ENCODE data around the gene EHF. TPM values are rescaled to one million over a fixed set of nuclear protein-coding genes. Genes with fewer than 3 reads are reported as not detected.
A peak's percentile ranks its signal among the peaks of the same experiment; 100 is the strongest.
"Not testable (repeated sequence)": the region's sequence is repeated elsewhere in the genome, so short reads cannot be mapped to it uniquely, and the experiment has no call there.

EHF gene
- total RNA-seq, 2 experiments from 2014 or later: 0.14 to 0.25 TPM

DNA sequence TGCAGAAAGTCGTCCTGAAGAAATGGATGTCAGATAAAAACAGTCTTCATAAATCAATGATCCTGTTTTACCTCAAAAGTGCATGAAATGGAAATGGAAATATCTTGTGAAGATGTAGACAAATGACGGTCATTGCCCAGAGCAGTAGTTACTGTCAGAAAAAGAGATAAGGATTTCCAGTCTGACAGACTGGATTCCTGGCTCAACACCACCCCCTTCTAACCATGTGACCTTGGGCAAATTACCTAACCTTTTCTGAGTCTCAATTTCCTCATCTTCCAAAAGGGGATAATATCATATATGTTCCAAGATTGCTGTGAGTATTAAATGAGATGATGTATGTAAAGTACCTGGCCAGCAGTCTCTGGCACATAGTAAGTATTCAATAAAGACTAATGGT lies 32.9 kb upstream of the EHF start:
- H3K4me3 Mint-ChIP-seq: no peak overlapping the region
- H3K4me1 Mint-ChIP-seq: peaks cover 4% of the 10 kb centered on the region
- ChIA-PET CTCF (interaction anchor here (0.7 to 3.4 kb wide), 5 partner anchors 9 to 303 kb away, joined by 3 to 31 read pairs (median 4); no protein-coding TSS in a partner anchor), POLR2A (no interaction called here)
- H3K9me3 Mint-ChIP-seq (ENCODE audit: low read depth): peaks cover 2% of the 10 kb centered on the region
- intact Hi-C loops (cut with DNase I, micrococcal nuclease): loop anchor here in 1 of 2 experiments (5.0 to 10.0 kb wide), 2 partner anchors 64 to 807 kb away; no protein-coding TSS in a partner anchor
- ATAC-seq (no peak), DNase-seq (no peak)
- no peak overlapping the region for H3K27ac Mint-ChIP-seq
- H3K36me3 Mint-ChIP-seq (ENCODE audit: low read depth): no peaks in the 10 kb centered on the region
- peaks cover 32% of the 10 kb centered on the region for H3K27me3 Mint-ChIP-seq

DNA sequence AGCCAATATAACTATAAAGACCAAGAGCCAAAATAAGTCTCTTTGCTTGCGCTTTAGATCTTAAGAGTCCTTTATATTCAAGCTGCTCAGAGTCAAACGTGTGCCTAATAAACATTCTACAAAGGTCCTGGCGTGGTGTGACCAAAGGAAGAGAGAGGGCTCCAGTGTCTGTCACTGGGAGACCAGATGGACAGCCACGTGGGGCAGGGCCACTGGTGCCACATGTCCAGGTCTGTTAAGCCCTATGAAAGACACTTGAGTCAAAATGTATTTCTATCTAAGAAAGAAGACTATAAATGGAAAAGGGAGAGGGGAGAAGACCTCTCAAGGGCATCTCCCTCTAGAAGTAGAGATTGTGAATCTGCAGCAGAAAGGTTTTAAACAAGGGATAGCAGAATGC lies 32.2 kb upstream of the EHF start:
- ATAC-seq (no peak), DNase-seq (no peak)
- peaks cover 7% of the 10 kb centered on the region for H3K9me3 Mint-ChIP-seq (ENCODE audit: low read depth)
- peaks cover 4% of the 10 kb centered on the region for H3K4me1 Mint-ChIP-seq
- H3K4me3 Mint-ChIP-seq: no peak overlapping the region
- CTCF ChIA-PET: interaction anchor here (0.6 kb wide), 1 partner anchor 630 kb away, joined by 6 read pairs; no protein-coding TSS in a partner anchor
- POLR2A ChIA-PET: no interaction called here
- no peaks in the 10 kb centered on the region for H3K36me3 Mint-ChIP-seq (ENCODE audit: low read depth)
- no peak overlapping the region for H3K27ac Mint-ChIP-seq
- peaks cover 34% of the 10 kb centered on the region for H3K27me3 Mint-ChIP-seq
- intact Hi-C loops (cut with DNase I, micrococcal nuclease): loop anchor here in 1 of 2 experiments (5.0 to 10.0 kb wide), 2 partner anchors 64 to 806 kb away; no protein-coding TSS in a partner anchor

DNA sequence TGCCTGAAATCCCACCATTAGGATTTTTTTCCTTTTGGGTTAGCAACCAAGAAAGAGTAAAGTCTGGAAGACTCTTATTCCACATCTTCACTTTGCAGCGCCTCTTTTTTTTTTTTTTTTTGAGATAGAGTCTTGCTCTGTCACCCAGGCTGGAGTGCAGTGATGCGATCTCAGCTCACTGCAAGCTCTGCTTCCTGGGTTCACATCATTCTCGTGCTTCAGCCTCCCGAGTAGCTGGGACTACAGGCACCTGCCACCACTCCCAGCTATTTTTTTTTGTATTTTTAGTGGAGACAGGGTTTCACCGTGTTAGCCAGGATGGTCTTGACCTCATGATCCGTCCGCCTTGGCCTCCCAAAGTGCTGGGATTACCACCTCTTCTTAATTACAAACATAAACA lies 31.7 kb upstream of the EHF start:
- not testable (repeated sequence) for DNase-seq; H3K4me3 Mint-ChIP-seq; H3K27ac Mint-ChIP-seq; H3K9me3 Mint-ChIP-seq (ENCODE audit: low read depth); H3K4me1 Mint-ChIP-seq; ATAC-seq; H3K36me3 Mint-ChIP-seq (ENCODE audit: low read depth)
- intact Hi-C loops (cut with DNase I, micrococcal nuclease): loop anchor here in 1 of 2 experiments (5.0 to 10.0 kb wide), 2 partner anchors 63 to 806 kb away; no protein-coding TSS in a partner anchor
- peaks cover 33% of the 10 kb centered on the region for H3K27me3 Mint-ChIP-seq
- ChIA-PET POLR2A (interaction anchor here (0.6 kb wide), 1 partner anchor 1211 kb away, joined by 4 read pairs; no protein-coding TSS in a partner anchor), CTCF (interaction anchor here (0.6 kb wide), 1 partner anchor 630 kb away, joined by 6 read pairs; no protein-coding TSS in a partner anchor)

DNA sequence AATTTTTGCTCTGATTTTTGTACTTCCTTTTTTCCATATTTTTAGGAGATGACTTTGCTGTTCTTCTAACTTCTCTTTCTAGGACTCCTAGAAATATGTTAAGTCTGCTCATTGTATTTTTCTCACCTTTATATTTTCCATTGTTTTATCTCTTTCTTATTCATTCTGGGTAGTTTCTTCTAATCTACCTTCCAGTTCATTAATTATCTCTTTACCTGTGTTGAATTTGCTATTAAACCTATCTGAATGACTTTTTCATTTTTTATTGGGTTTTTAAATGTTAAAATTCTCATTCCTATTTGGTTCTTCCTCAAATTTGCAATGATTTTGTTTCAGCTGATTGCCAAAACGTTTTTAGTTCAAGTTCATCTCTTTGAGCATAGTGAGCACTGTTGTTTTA lies 27.8 kb upstream of the EHF start:
- H3K9me3 Mint-ChIP-seq (ENCODE audit: low read depth): peaks cover 7% of the 10 kb centered on the region

DNA sequence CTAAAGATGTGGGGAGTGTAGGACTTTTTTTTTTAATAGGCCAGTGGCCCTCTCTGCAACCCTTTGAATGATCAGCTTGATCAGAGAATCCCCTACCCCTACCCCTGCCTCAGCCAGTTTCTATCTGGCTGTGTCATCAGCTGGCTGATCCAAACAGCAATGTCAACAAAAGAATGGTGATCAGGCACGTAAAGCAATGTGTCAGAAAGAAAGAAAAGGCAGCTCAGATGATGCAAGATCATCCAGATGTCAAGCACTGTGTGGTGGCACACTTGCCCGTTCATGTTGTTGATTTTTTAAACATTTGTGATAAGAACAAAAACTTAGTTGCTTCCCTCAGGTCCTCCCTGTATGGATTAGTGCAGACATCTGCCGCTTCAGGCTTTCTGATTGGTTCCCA lies 26.3 kb upstream of the EHF start:
- CTCF ChIA-PET: interaction anchor here (1.0 to 2.5 kb wide), 2 partner anchors 8 to 49 kb away, joined by 4 to 15 read pairs; no protein-coding TSS in a partner anchor
- Mint-ChIP-seq H3K9me3 (ENCODE audit: low read depth) (peaks cover 7% of the 10 kb centered on the region), H3K27ac (no peak overlapping the region), H3K4me1 (peaks cover 4% of the 10 kb centered on the region), H3K36me3 (ENCODE audit: low read depth) (no peaks in the 10 kb centered on the region), H3K27me3 (peaks cover 25% of the 10 kb centered on the region), H3K4me3 (no peak overlapping the region)
- intact Hi-C loops (cut with DNase I, micrococcal nuclease): no loop called here
- ATAC-seq (no peak), DNase-seq (no peak)
- POLR2A ChIA-PET: no interaction called here

More for the DNA sequence above, 27.8 kb upstream of the EHF start:
- no peaks in the 10 kb centered on the region for H3K4me1 Mint-ChIP-seq
- ATAC-seq (no peak), DNase-seq (no peak)
- H3K36me3 Mint-ChIP-seq (ENCODE audit: low read depth): no peaks in the 10 kb centered on the region
- no peak overlapping the region for H3K4me3 Mint-ChIP-seq
- ChIA-PET CTCF (no interaction called here), POLR2A (no interaction called here)
- no peak overlapping the region for H3K27ac Mint-ChIP-seq
- peaks cover 25% of the 10 kb centered on the region for H3K27me3 Mint-ChIP-seq
- intact Hi-C loops (cut with DNase I, micrococcal nuclease): no loop called here

DNA sequence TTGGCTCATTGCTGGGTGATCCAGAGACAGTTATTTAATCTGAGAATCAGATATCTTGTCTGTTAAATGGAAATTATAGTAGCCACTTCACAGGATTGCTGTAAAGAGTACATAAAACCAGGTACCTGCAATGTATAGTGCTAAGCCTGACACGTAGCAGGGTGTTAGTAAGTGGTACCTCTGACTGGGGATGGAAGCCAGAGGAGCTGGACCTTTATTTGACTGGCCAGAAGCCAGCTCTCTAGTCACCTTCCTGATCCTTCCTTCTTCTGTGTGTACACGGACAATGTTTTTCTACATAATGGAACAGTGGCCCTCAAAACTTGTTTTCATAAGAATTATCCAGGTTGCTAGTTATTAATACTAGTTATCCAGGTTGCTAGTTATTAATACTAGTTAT lies 25.5 kb upstream of the EHF start:
- no peak overlapping the region for H3K27ac Mint-ChIP-seq
- peaks cover 7% of the 10 kb centered on the region for H3K9me3 Mint-ChIP-seq (ENCODE audit: low read depth)
- ChIA-PET POLR2A (no interaction called here), CTCF (interaction anchor here (1.6 to 2.5 kb wide), 2 partner anchors 9 to 11 kb away, joined by 3 to 15 read pairs; no protein-coding TSS in a partner anchor)
- intact Hi-C loops (cut with DNase I, micrococcal nuclease): no loop called here
- ATAC-seq (no peak), DNase-seq (no peak)
- peaks cover 25% of the 10 kb centered on the region for H3K27me3 Mint-ChIP-seq
- peaks cover 8% of the 10 kb centered on the region for H3K4me1 Mint-ChIP-seq
- H3K36me3 Mint-ChIP-seq (ENCODE audit: low read depth): no peaks in the 10 kb centered on the region
- H3K4me3 Mint-ChIP-seq: no peak overlapping the region

DNA sequence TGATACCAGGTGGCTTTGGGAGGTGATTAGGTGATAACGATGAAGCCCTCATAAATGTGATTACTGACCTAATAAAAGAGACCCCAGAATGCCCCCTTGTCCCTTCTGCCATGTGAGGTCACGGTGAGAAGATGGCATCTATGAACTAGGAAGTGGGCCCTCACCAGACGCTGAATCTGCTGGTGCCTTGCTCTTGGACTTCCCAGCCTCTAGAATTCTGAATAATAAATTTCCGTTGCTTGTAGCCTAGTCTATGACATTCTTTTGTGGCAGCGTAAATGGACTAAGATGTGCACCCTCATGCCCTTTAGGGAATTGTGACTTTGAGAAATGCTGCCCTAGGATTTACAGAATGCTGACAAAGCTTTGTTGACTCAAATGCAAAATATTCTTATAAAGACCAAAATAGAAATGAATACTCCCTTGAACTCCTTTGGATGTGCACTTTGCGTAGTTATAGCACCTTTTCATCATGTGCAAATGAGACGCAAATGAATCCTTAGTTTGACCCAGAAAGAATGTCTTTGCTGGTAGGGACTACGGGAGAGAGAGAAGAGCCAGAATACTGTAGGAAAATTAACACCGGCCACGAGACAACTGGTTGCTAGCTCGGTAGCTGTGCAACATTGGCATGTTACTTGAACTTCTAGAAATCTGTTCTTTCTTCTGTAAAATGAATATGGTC lies 24.8 kb upstream of the EHF start:
- Mint-ChIP-seq H3K9me3 (ENCODE audit: low read depth) (peaks cover 7% of the 10 kb centered on the region), H3K4me1 (peaks cover 8% of the 10 kb centered on the region), H3K27ac (no peak overlapping the region), H3K36me3 (ENCODE audit: low read depth) (no peaks in the 10 kb centered on the region), H3K27me3 (peaks cover 21% of the 10 kb centered on the region), H3K4me3 (no peak overlapping the region)
- ATAC-seq: no peak
- intact Hi-C loops (cut with DNase I, micrococcal nuclease): no loop called here
- DNase-seq: no peak
- ChIA-PET CTCF (interaction anchor here (0.8 to 2.5 kb wide), 4 partner anchors 10 to 205 kb away, joined by 3 to 15 read pairs (median 4); no protein-coding TSS in a partner anchor), POLR2A (no interaction called here)

DNA sequence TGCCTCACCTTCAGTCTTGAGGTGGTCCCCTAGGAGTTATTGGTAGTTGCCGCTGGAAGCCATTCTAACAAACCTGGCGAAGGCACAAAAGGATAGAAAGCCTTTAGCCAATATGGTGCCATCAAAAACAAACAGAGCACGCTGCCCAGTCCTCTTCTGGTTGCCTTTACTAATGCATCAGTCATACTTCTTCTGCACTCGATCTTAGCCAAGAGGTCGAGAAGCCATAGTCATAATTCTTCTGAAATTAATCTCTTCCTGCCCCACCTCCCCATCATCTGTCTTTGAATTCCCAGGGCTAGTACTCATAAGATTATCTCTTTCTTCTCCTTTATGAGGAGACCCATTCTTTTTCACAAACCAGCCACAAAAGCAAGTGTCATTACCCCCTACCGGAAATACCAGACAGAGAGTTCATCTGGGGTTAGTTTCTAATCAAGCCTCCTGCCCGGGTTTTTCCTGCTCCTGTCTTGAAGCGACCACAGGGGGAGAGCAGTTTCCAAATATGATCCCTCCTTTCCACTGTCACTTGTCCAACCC lies 21.4 kb upstream of the EHF start:
- H3K27ac Mint-ChIP-seq: no peak overlapping the region
- H3K27me3 Mint-ChIP-seq: peaks cover 7% of the 10 kb centered on the region
- no peak overlapping the region for H3K4me3 Mint-ChIP-seq
- H3K9me3 Mint-ChIP-seq (ENCODE audit: low read depth): no peaks in the 10 kb centered on the region
- DNase-seq (no peak), ATAC-seq (peak; percentile 60)
- intact Hi-C loops (cut with DNase I, micrococcal nuclease): no loop called here
- POLR2A ChIA-PET: no interaction called here
- peaks cover 8% of the 10 kb centered on the region for H3K4me1 Mint-ChIP-seq
- no peaks in the 10 kb centered on the region for H3K36me3 Mint-ChIP-seq (ENCODE audit: low read depth)
- CTCF ChIA-PET: interaction anchor here (1.6 kb wide), 1 partner anchor 292 kb away, joined by 4 read pairs; no protein-coding TSS in a partner anchor

DNA sequence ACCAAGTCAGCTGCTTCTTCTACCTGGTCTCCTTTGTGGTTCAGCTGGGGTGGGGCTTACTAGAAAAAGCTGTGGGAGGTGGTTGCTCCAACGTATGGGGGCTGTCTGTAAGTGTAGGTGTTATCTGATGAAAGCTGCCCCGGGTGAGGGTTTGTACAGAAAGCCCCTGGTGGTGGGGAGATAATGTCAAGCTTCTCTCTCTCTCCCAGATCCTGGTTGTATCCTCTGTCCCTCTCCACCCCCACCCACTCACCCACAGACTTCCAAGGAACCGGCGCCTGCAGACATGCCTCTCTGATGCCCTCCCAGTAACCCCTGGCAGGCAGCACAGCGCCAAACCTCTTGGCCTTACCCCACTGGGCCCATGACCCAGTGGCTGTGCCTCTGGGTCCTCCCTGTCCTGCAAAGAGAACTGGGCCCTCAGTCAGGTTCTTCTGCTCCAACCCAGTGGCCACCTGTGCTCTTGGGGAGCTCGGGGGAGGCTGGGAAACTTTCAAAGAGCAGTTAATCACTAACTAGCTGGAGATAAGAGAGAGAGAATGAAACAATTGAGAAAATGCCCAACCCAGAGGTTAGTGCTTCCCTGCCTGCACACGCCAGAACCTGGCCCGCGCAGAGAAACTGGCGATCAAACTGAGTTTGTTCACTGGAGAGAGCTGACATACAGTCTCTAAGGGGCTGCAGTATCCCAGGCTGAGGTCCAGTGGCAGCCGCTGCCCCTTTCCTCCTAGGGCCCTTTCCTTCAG lies 20.4 kb upstream of the EHF start:
- H3K27me3 Mint-ChIP-seq: peaks cover 6% of the 10 kb centered on the region
- ATAC-seq (no peak), DNase-seq (no peak)
- no peak overlapping the region for H3K27ac Mint-ChIP-seq
- no peaks in the 10 kb centered on the region for H3K9me3 Mint-ChIP-seq (ENCODE audit: low read depth)
- no peak overlapping the region for H3K4me3 Mint-ChIP-seq
- POLR2A ChIA-PET: no interaction called here
- CTCF ChIA-PET: interaction anchor here (0.6 to 2.6 kb wide), 6 partner anchors 14 to 1094 kb away, joined by 3 to 11 read pairs (median 4); partner anchors contain the start of gene EHF
- H3K4me1 Mint-ChIP-seq: peaks cover 8% of the 10 kb centered on the region
- no peaks in the 10 kb centered on the region for H3K36me3 Mint-ChIP-seq (ENCODE audit: low read depth)
- intact Hi-C loops (cut with DNase I, micrococcal nuclease): no loop called here

DNA sequence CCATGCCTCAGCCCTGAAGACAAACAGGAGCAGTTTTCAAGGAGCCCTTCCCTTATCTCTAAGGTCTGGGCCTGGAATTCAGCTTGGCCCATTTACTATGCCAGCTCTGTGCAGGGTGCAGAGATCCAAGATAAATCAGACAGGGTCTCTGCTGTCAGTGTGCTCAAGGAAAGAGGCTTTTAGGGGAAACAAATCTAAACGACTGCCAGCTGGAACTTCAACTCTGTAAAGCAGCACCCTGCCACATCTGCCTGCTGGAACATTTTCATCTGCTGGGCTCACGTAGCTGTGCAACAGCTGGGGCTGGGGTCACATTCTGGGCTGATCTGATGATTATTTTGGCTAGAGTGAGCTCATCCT lies 19.8 kb upstream of the EHF start:
- H3K4me3 Mint-ChIP-seq: no peak overlapping the region
- no peaks in the 10 kb centered on the region for H3K36me3 Mint-ChIP-seq (ENCODE audit: low read depth)
- peaks cover 5% of the 10 kb centered on the region for H3K27me3 Mint-ChIP-seq
- POLR2A ChIA-PET: no interaction called here
- H3K27ac Mint-ChIP-seq: no peak overlapping the region
- H3K4me1 Mint-ChIP-seq: peaks cover 8% of the 10 kb centered on the region
- DNase-seq (no peak), ATAC-seq (no peak)
- intact Hi-C loops (cut with DNase I, micrococcal nuclease): no loop called here
- H3K9me3 Mint-ChIP-seq (ENCODE audit: low read depth): no peaks in the 10 kb centered on the region
- CTCF ChIA-PET: interaction anchor here (0.6 to 2.6 kb wide), 7 partner anchors 15 to 1093 kb away, joined by 3 to 11 read pairs (median 4); partner anchors contain the start of gene EHF

DNA sequence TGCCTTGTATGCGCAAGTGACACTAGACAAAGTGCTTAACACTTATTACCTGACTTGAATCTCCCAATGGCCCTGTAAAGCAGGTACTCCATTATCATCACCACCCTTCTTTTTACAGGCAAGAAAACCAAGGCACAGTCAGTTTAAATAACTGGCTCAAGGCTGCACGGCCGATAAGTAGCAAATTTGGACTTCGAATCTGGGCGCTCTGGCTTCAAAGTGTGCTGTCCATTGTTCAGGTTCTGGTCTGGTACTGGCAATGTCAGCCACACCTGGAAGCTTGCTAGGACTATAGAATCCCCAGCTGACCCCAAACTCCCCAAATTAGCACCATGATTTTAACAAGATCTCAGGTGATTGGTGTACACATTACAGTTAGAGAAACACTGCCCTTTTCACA lies 19.3 kb upstream of the EHF start:
- Mint-ChIP-seq H3K4me1 (peaks cover 8% of the 10 kb centered on the region), H3K27me3 (peaks cover 5% of the 10 kb centered on the region), H3K4me3 (no peak overlapping the region), H3K36me3 (ENCODE audit: low read depth) (no peaks in the 10 kb centered on the region), H3K27ac (no peak overlapping the region), H3K9me3 (ENCODE audit: low read depth) (no peaks in the 10 kb centered on the region)
- ATAC-seq (no peak), DNase-seq (no peak)
- ChIA-PET POLR2A (no interaction called here), CTCF (interaction anchor here (0.7 to 2.6 kb wide), 4 partner anchors 15 to 296 kb away, joined by 3 to 11 read pairs (median 4); partner anchors contain the start of gene EHF)
- intact Hi-C loops (cut with DNase I, micrococcal nuclease): no loop called here
